Natural killer cell treated with Interleukin-12 subunit alpha and Interleukin-12 subunit beta and Interleukin-15 and Interleukin-18, amount 100 ng/mL, for 72 hours (primary cell): ENCODE data around the gene OXSM. TPM values are rescaled to one million over a fixed set of nuclear protein-coding genes. Genes with fewer than 3 reads are reported as not detected.

Experiments used
- ATAC-seq, 2 donors: fragments of 150-1000 bp; cut with Tn5 transposase in 1 of 2; sonication (Bioruptor Pico), chemical (Tn5 transposase) in 1 of 2; 2 replicates each; pipeline ENCODE4 v1.10.0; 2021
- DNase-seq: peaks from one replicate; pipeline ENCODE4 v3.0.0; 2022; ENCODE audit warnings: low spot score
- H3K27ac Mint-ChIP-seq, 2 donors: 1 replicate in 1 of 2; 2 replicates in 1 of 2; pipeline ENCODE4 v1.8.0; 2022; ENCODE audit warnings: mixed read lengths in 2 of 2, mild to moderate bottlenecking in 1 of 2, moderate library complexity in 1 of 2
- H3K27me3 Mint-ChIP-seq, 2 donors: 1 replicate in 1 of 2; 2 replicates in 1 of 2; pipeline ENCODE4 v1.8.0; 2022; ENCODE audit warnings: mixed read lengths in 2 of 2
- H3K36me3 Mint-ChIP-seq: one replicate; pipeline ENCODE4 v1.8.0; 2022; ENCODE audit warnings: mixed read lengths
- H3K4me1 Mint-ChIP-seq, 2 donors: 1 replicate in 1 of 2; 2 replicates in 1 of 2; pipeline ENCODE4 v1.8.0; 2022; ENCODE audit warnings: low read depth in 2 of 2, mixed read lengths in 2 of 2, mild to moderate bottlenecking in 1 of 2
- H3K4me3 Mint-ChIP-seq: one replicate; pipeline ENCODE4 v1.8.0; 2022; ENCODE audit warnings: mixed read lengths
- H3K9me3 Mint-ChIP-seq: 2 replicates; pipeline ENCODE4 v1.8.0; 2022; ENCODE audit warnings: mixed read lengths
- total RNA-seq, 2 donors: library from RNA; stranded (reverse); gene quantifications; one replicate each; pipeline ENCODE4 v1.2.3, GENCODE V29; 2022

Gene OXSM
- total RNA-seq: 10 to 100 TPM; 13.1 to 16.2 TPM

- peak within 1 kb of the TSS; percentile 99 for H3K4me3 Mint-ChIP-seq
- DNase-seq (peak; percentile 95), ATAC-seq (peak; percentile 96 to 97)
- H3K9me3 Mint-ChIP-seq: no peaks in the 10 kb centered on the region
- peaks cover 34 to 44% of the 10 kb centered on the region in 2 donors for H3K4me1 Mint-ChIP-seq
- H3K27me3 Mint-ChIP-seq: no peaks in the 10 kb centered on the region
- H3K27ac Mint-ChIP-seq: peak within 1 kb of the TSS; percentile 95 to 97
- H3K36me3 Mint-ChIP-seq: peaks cover 9% of the 10 kb centered on the region
Measured at GRCh38 chr3:25789596-25790556, at the start of gene OXSM. OXSM (plus strand) TSS chr3:25790090; CDS start chr3:25791021, 931 bp downstream.

- Mint-ChIP-seq H3K4me3 (no peak overlapping the region), H3K36me3 (peaks cover 32% of the 10 kb centered on the region), H3K9me3 (no peaks in the 10 kb centered on the region), H3K27ac (no peak overlapping the region), H3K27me3 (no peaks in the 10 kb centered on the region), H3K4me1 (peaks cover 6 to 8% of the 10 kb centered on the region in 2 donors)
- ATAC-seq (no peak), DNase-seq (no peak)
Measured at GRCh38 chr3:25744470-25744869, 45.4 kb upstream of the OXSM start.

GRCh38 chr3:25747033-25747432 lies 42.9 kb upstream of the OXSM start:
- H3K4me3 Mint-ChIP-seq: no peak overlapping the region
- H3K27me3 Mint-ChIP-seq: no peaks in the 10 kb centered on the region
- DNase-seq: no peak
- no peaks in the 10 kb centered on the region for H3K9me3 Mint-ChIP-seq
- peak overlapping the region in 1 of 2 donors; percentile 52 for H3K27ac Mint-ChIP-seq
- no peak for ATAC-seq
- H3K4me1 Mint-ChIP-seq: peaks cover 6 to 14% of the 10 kb centered on the region in 2 donors
- peaks cover 45% of the 10 kb centered on the region for H3K36me3 Mint-ChIP-seq

- no peaks in the 10 kb centered on the region for H3K9me3 Mint-ChIP-seq
- no peaks in the 10 kb centered on the region for H3K27me3 Mint-ChIP-seq
- no peak overlapping the region for H3K27ac Mint-ChIP-seq
- H3K4me3 Mint-ChIP-seq: no peak overlapping the region
- DNase-seq: no peak
- H3K36me3 Mint-ChIP-seq: peaks cover 43% of the 10 kb centered on the region
- no peak for ATAC-seq
- H3K4me1 Mint-ChIP-seq: peaks cover 5 to 13% of the 10 kb centered on the region in 2 donors
Measured at GRCh38 chr3:25748189-25748588, 41.7 kb upstream of the OXSM start.

GRCh38 chr3:25749031-25749581 lies 40.8 kb upstream of the OXSM start:
- ATAC-seq (no peak), DNase-seq (no peak)
- no peak overlapping the region for H3K4me3 Mint-ChIP-seq
- peaks cover 3 to 10% of the 10 kb centered on the region in 2 donors for H3K4me1 Mint-ChIP-seq
- no peak overlapping the region for H3K27ac Mint-ChIP-seq
- H3K36me3 Mint-ChIP-seq: peaks cover 38% of the 10 kb centered on the region
- no peaks in the 10 kb centered on the region for H3K9me3 Mint-ChIP-seq
- no peaks in the 10 kb centered on the region for H3K27me3 Mint-ChIP-seq

GRCh38 chr3:25751048-25751447 lies 38.8 kb upstream of the OXSM start:
- ATAC-seq (no peak), DNase-seq (no peak)
- H3K27me3 Mint-ChIP-seq: no peaks in the 10 kb centered on the region
- no peaks in the 10 kb centered on the region for H3K9me3 Mint-ChIP-seq
- no peak overlapping the region for H3K4me3 Mint-ChIP-seq
- peaks cover 39% of the 10 kb centered on the region for H3K36me3 Mint-ChIP-seq
- no peak overlapping the region for H3K27ac Mint-ChIP-seq
- H3K4me1 Mint-ChIP-seq: peaks cover 12 to 14% of the 10 kb centered on the region in 2 donors

- peaks cover 45% of the 10 kb centered on the region for H3K36me3 Mint-ChIP-seq
- H3K4me1 Mint-ChIP-seq: peaks cover 16 to 17% of the 10 kb centered on the region in 2 donors
- H3K27me3 Mint-ChIP-seq: no peaks in the 10 kb centered on the region
- H3K9me3 Mint-ChIP-seq: no peaks in the 10 kb centered on the region
- ATAC-seq: no peak
- no peak overlapping the region for H3K27ac Mint-ChIP-seq
- H3K4me3 Mint-ChIP-seq: no peak overlapping the region
- no peak for DNase-seq
Measured at GRCh38 chr3:25751725-25752124, 38.2 kb upstream of the OXSM start.

GRCh38 chr3:25768851-25769250 lies 21.0 kb upstream of the OXSM start:
- H3K9me3 Mint-ChIP-seq: peaks cover 6% of the 10 kb centered on the region
- DNase-seq (no peak), ATAC-seq (no peak)
- H3K4me1 Mint-ChIP-seq: peaks cover 23 to 33% of the 10 kb centered on the region in 2 donors
- H3K27ac Mint-ChIP-seq: no peak overlapping the region
- H3K27me3 Mint-ChIP-seq: no peaks in the 10 kb centered on the region
- H3K36me3 Mint-ChIP-seq: peaks cover 25% of the 10 kb centered on the region
- H3K4me3 Mint-ChIP-seq: no peak overlapping the region

GRCh38 chr3:25775936-25776335 lies 14.0 kb upstream of the OXSM start:
- ATAC-seq: no peak
- DNase-seq: no peak
- H3K36me3 Mint-ChIP-seq: peaks cover 57% of the 10 kb centered on the region
- no peak overlapping the region for H3K4me3 Mint-ChIP-seq
- H3K27me3 Mint-ChIP-seq: no peaks in the 10 kb centered on the region
- H3K27ac Mint-ChIP-seq: no peak overlapping the region
- H3K9me3 Mint-ChIP-seq: peaks cover 6% of the 10 kb centered on the region
- H3K4me1 Mint-ChIP-seq: peaks cover 42 to 60% of the 10 kb centered on the region in 2 donors

GRCh38 chr3:25780618-25781017 lies 9.3 kb upstream of the OXSM start:
- no peaks in the 10 kb centered on the region for H3K9me3 Mint-ChIP-seq
- peak overlapping the region in 1 of 2 donors; percentile 66 for H3K27ac Mint-ChIP-seq
- peaks cover 20% of the 10 kb centered on the region for H3K36me3 Mint-ChIP-seq
- H3K4me1 Mint-ChIP-seq: peaks cover 41 to 59% of the 10 kb centered on the region in 2 donors
- DNase-seq: no peak
- H3K4me3 Mint-ChIP-seq: no peak overlapping the region
- H3K27me3 Mint-ChIP-seq: no peaks in the 10 kb centered on the region
- no peak for ATAC-seq

- DNase-seq (no peak), ATAC-seq (no peak)
- Mint-ChIP-seq H3K27ac (peak overlapping the region; percentile 82 to 89), H3K36me3 (peaks cover 20% of the 10 kb centered on the region), H3K4me1 (peaks cover 43 to 61% of the 10 kb centered on the region in 2 donors), H3K9me3 (no peaks in the 10 kb centered on the region), H3K4me3 (peak overlapping the region; percentile 90), H3K27me3 (no peaks in the 10 kb centered on the region)
Measured at GRCh38 chr3:25781145-25781757, 8.6 kb upstream of the OXSM start.

GRCh38 chr3:25781758-25782594 lies 7.9 kb upstream of the OXSM start:
- H3K27me3 Mint-ChIP-seq: no peaks in the 10 kb centered on the region
- peaks cover 12% of the 10 kb centered on the region for H3K36me3 Mint-ChIP-seq
- peak overlapping the region; percentile 90 for H3K4me3 Mint-ChIP-seq
- DNase-seq (no peak), ATAC-seq (no peak)
- no peaks in the 10 kb centered on the region for H3K9me3 Mint-ChIP-seq
- H3K4me1 Mint-ChIP-seq: peaks cover 38 to 54% of the 10 kb centered on the region in 2 donors
- H3K27ac Mint-ChIP-seq: peak overlapping the region; percentile 82 to 89

- Mint-ChIP-seq H3K36me3 (peaks cover 8% of the 10 kb centered on the region), H3K27ac (peak overlapping the region; percentile 82 to 89), H3K4me1 (peaks cover 38 to 52% of the 10 kb centered on the region in 2 donors), H3K27me3 (no peaks in the 10 kb centered on the region), H3K9me3 (no peaks in the 10 kb centered on the region), H3K4me3 (peak overlapping the region; percentile 90)
- ATAC-seq: no peak
- DNase-seq: no peak
Measured at GRCh38 chr3:25782636-25782937, 7.3 kb upstream of the OXSM start.
